H1 (cell line): ENCODE measurements around the gene GJD4. TPM values are rescaled to one million over a fixed set of nuclear protein-coding genes. Genes with fewer than 3 reads are reported as not detected.

ENCODE experiments used
- CTCF ChIA-PET: fragments of 300-600 bp; sonication (Branson Sonifier 250); formaldehyde crosslinking; loops from one replicate; lab custom pipeline; 2021; ENCODE audit not compliant: partially characterized antibody; lab: Charles Lee
- POLR2A ChIA-PET: fragments of 300-600 bp; sonication (Branson Sonifier 250); formaldehyde crosslinking; loops from one replicate; lab custom pipeline; 2021; ENCODE audit warnings: inconsistent platforms; ENCODE audit not compliant: partially characterized antibody; lab: Charles Lee
- DNase-seq, 2 experiments: peaks; one replicate each; pipeline versions ENCODE4 v3.0.0 to v3.0.0-alpha.2; 2010 to 2022; ENCODE audit warnings: low spot score in 2 of 2, low read depth in 1 of 2, mixed read lengths in 1 of 2
- FAIRE-seq: peaks from 2 replicates; lab custom pipeline; 2011; peaks lifted over from hg19 to GRCh38; lab: Jason Lieb, UNC
- H2AFZ ChIP-seq: 2 replicates; pipeline ENCODE4 v1.8.1; 2012; ENCODE audit warnings: low read length, inconsistent platforms
- H2AK5ac ChIP-seq: 2 replicates; pipeline ENCODE4 v1.6.1; 2013; ENCODE audit warnings: low read depth, low read length
- H2BK120ac ChIP-seq: replicated peaks from 2 replicates; pipeline ENCODE3; 2013; ENCODE audit warnings: low read depth, low read length, inconsistent platforms
- H2BK12ac ChIP-seq: 2 replicates; pipeline ENCODE4 v1.6.1; 2013; ENCODE audit warnings: low read depth, low read length
- H2BK15ac ChIP-seq: 2 replicates; pipeline ENCODE4 v1.6.1; 2013; ENCODE audit warnings: low read length
- H2BK20ac ChIP-seq: 2 replicates; pipeline ENCODE4 v1.6.1; 2013; ENCODE audit warnings: low read length
- H2BK5ac ChIP-seq: 2 replicates; pipeline ENCODE4 v1.6.1; 2013; ENCODE audit warnings: low read depth, low read length
- H3K14ac ChIP-seq: 2 replicates; pipeline ENCODE4 v1.6.1; 2013; ENCODE audit warnings: inconsistent platforms; ENCODE audit not compliant: insufficient read length
- H3K18ac ChIP-seq: 2 replicates; pipeline ENCODE4 v1.6.1; 2013; ENCODE audit warnings: low read length; ENCODE audit errors: extremely low read depth
- H3K23ac ChIP-seq: 2 replicates; pipeline ENCODE4 v1.6.1; 2013; ENCODE audit warnings: inconsistent platforms; ENCODE audit not compliant: insufficient read length
- H3K23me2 ChIP-seq: 2 replicates; pipeline ENCODE4 v1.6.1; 2013; ENCODE audit warnings: low read depth, low read length
- H3K27ac ChIP-seq: 2 replicates; pipeline ENCODE4 v1.6.1; 2011; ENCODE audit warnings: low read depth, low read length, inconsistent platforms
- H3K27me3 ChIP-seq, 4 experiments: replicated peaks in 1 of 4; 1 replicate in 1 of 4; 2 replicates in 3 of 4; pipeline versions ENCODE4 v1.6.1 to v1.8.1; 2011 to 2013; ENCODE audit warnings: low read length in 3 of 4, mild to moderate bottlenecking in 3 of 4, inconsistent platforms in 2 of 4, mixed read lengths in 2 of 4, moderate library complexity in 1 of 4; ENCODE audit not compliant: control insufficient read depth in 3 of 4, insufficient read depth in 3 of 4; ENCODE audit errors: extremely low read depth in 1 of 4
- H3K36me3 ChIP-seq, 4 experiments: 2 replicates each; pipeline versions ENCODE4 v1.6.1 to v1.8.1; 2011 to 2013; ENCODE audit warnings: mild to moderate bottlenecking in 4 of 4, low read length in 3 of 4, moderate library complexity in 2 of 4, control low read depth in 1 of 4, inconsistent platforms in 1 of 4; ENCODE audit not compliant: insufficient read depth in 4 of 4, control insufficient read depth in 2 of 4
- H3K4ac ChIP-seq: replicated peaks from 2 replicates; pipeline ENCODE3; 2013; ENCODE audit warnings: low read length, low read depth, mixed read lengths, inconsistent platforms; ENCODE audit not compliant: insufficient read length
- H3K4me1 ChIP-seq, 4 experiments: replicated peaks in 1 of 4; 1 replicate in 1 of 4; 2 replicates in 3 of 4; pipeline versions ENCODE4 v1.6.1 to v1.8.1; 2011 to 2013; ENCODE audit warnings: low read length in 3 of 4, inconsistent platforms in 2 of 4, mixed read lengths in 1 of 4; ENCODE audit not compliant: insufficient read depth in 4 of 4, control insufficient read depth in 3 of 4
- H3K4me2 ChIP-seq, 2 experiments: 2 replicates each; pipeline versions ENCODE4 v1.6.1 to v1.8.1; 2011 to 2013; ENCODE audit warnings: low read depth in 2 of 2, low read length in 2 of 2, control low read depth in 1 of 2, inconsistent platforms in 1 of 2, mild to moderate bottlenecking in 1 of 2; ENCODE audit not compliant: insufficient read depth in 1 of 2
- H3K4me3 ChIP-seq, 4 experiments: fragments of 200-600, 300-600 bp in 1 of 4; sonication (generic), shearing (Covaris generic), sonication (Bioruptor Twin) in 1 of 4; 2 replicates each; pipeline versions ENCODE4 v1.5.1 to v1.8.1; 2011 to 2016; ENCODE audit warnings: low read length in 4 of 4, low read depth in 3 of 4, control low read depth in 2 of 4, inconsistent platforms in 2 of 4, mild to moderate bottlenecking in 2 of 4, mixed read lengths in 1 of 4, moderate library complexity in 1 of 4; ENCODE audit not compliant: insufficient read depth in 2 of 4; ENCODE audit errors: extremely low read depth in 1 of 4
- H3K56ac ChIP-seq: replicated peaks from 2 replicates; pipeline ENCODE3; 2013; ENCODE audit warnings: low read depth, mild to moderate bottlenecking, mixed read lengths, low read length, inconsistent platforms; ENCODE audit not compliant: insufficient read length
- H3K79me1 ChIP-seq: 2 replicates; pipeline ENCODE4 v1.6.1; 2013; ENCODE audit warnings: low read depth, low read length, control low read depth
- H3K79me2 ChIP-seq, 2 experiments: 2 replicates each; pipeline versions ENCODE4 v1.6.1 to v1.8.1; 2012 to 2013; ENCODE audit warnings: low read length in 2 of 2, mild to moderate bottlenecking in 2 of 2, inconsistent platforms in 1 of 2; ENCODE audit not compliant: insufficient read depth in 2 of 2, control insufficient read depth in 1 of 2
- H3K9ac ChIP-seq, 4 experiments: replicated peaks in 1 of 4; 1 replicate in 1 of 4; 2 replicates in 3 of 4; pipeline versions ENCODE4 v1.6.1 to v1.8.1; 2011 to 2013; ENCODE audit warnings: low read depth in 3 of 4, low read length in 3 of 4, control low read depth in 2 of 4, mild to moderate bottlenecking in 2 of 4, moderate library complexity in 2 of 4, inconsistent platforms in 1 of 4; ENCODE audit errors: extremely low read depth in 1 of 4
- H3K9me3 ChIP-seq, 2 experiments: 2 replicates each; pipeline versions ENCODE4 v1.6.1 to v1.8.1; 2012 to 2013; ENCODE audit warnings: mild to moderate bottlenecking in 2 of 2, moderate library complexity in 2 of 2, control low read depth in 1 of 2, inconsistent platforms in 1 of 2, low read depth in 1 of 2, low read length in 1 of 2, mixed read lengths in 1 of 2; ENCODE audit not compliant: insufficient read depth in 2 of 2
- H4K20me1 ChIP-seq, 2 experiments: replicated peaks in 1 of 2; 2 replicates each; pipeline versions ENCODE3 to v1.8.1; 2011 to 2013; ENCODE audit warnings: inconsistent platforms in 2 of 2, low read length in 2 of 2, mild to moderate bottlenecking in 1 of 2; ENCODE audit not compliant: insufficient read depth in 2 of 2, control insufficient read depth in 1 of 2
- H4K5ac ChIP-seq: 2 replicates; pipeline ENCODE4 v1.6.1; 2013; ENCODE audit warnings: low read length, low read depth, mixed read lengths, inconsistent platforms; ENCODE audit not compliant: insufficient read length
- H4K8ac ChIP-seq: 2 replicates; pipeline ENCODE4 v1.8.0; 2013; ENCODE audit warnings: mild to moderate bottlenecking, moderate library complexity, low read length, inconsistent platforms; ENCODE audit not compliant: insufficient read depth; ENCODE audit errors: extremely low read depth
- H4K91ac ChIP-seq: replicated peaks from 2 replicates; pipeline ENCODE3; 2013; ENCODE audit warnings: low read length, mixed read lengths, inconsistent platforms; ENCODE audit not compliant: insufficient read length
- BRCA1 ChIP-seq: IDR thresholded peaks from 2 replicates; pipeline ENCODE4 v1.6.1; 2012; ENCODE audit warnings: low read depth, low read length, improper control_type of control experiment
- CBX5 ChIP-seq: fragments of 300-800, 300-1000 bp; sonication (generic); IDR thresholded peaks from 2 replicates; pipeline ENCODE4 v1.7.1; 2016; ENCODE audit warnings: antibody characterized with exemption, low read length, low read depth
- CTCF ChIP-seq, 3 experiments: IDR thresholded peaks; 1 replicate in 2 of 3; 2 replicates in 1 of 3; pipeline versions ENCODE4 v1.5.1 to v1.6.1; 2011; ENCODE audit warnings: low read length in 3 of 3, mild to moderate bottlenecking in 3 of 3, inconsistent platforms in 2 of 3, low read depth in 1 of 3, moderate library complexity in 1 of 3; ENCODE audit not compliant: insufficient read depth in 1 of 3; ENCODE audit errors: control extremely low read depth in 1 of 3
- KDM4A ChIP-seq: IDR thresholded peaks from one replicate; pipeline ENCODE4 v1.7.1; 2012; ENCODE audit warnings: low read depth, mild to moderate bottlenecking, moderate library complexity, low read length, inconsistent platforms; ENCODE audit not compliant: severe bottlenecking
- MAX ChIP-seq: IDR thresholded peaks from 2 replicates; pipeline ENCODE4 v1.6.1; 2012; ENCODE audit warnings: inconsistent platforms
- RAD21 ChIP-seq, 2 experiments: IDR thresholded peaks in 1 of 2; conservative IDR thresholded peaks in 1 of 2; 2 replicates each; pipeline ENCODE4 v1.6.1; 2011; ENCODE audit warnings: low read depth in 2 of 2, low read length in 2 of 2, improper control_type of control experiment in 1 of 2, inconsistent platforms in 1 of 2, mild to moderate bottlenecking in 1 of 2, moderate library complexity in 1 of 2
- SP2 ChIP-seq: IDR thresholded peaks from 2 replicates; pipeline ENCODE4 v1.6.1; 2012; ENCODE audit warnings: mild to moderate bottlenecking, low read length, inconsistent platforms
- TBP ChIP-seq: IDR thresholded peaks from 2 replicates; pipeline ENCODE4 v1.6.1; 2011; ENCODE audit warnings: low read depth, low read length, improper control_type of control experiment
- polyA plus RNA-seq, 7 experiments: library from polyadenylated mRNA; depleted of rRNA in 3 of 7; stranded (reverse) in 5 of 7; unstranded in 2 of 7; fragments of >200 nt in 5 of 7; fragments of 200-250 nt in 2 of 7; gene quantifications; 1 replicate in 5 of 7; 2 replicates in 1 of 7; 4 replicates in 1 of 7; pipeline versions ENCODE4 v1.2.1 to v1.2.3, GENCODE V29; 2011 to 2013; ENCODE audit warnings: missing spikeins in 2 of 7, mixed read lengths in 2 of 7
- total RNA-seq: library from RNA; stranded (reverse); fragmentation: NEBNext Ultra II Directional; extraction: Animal tissue kit (Norgen Biotek cat#: 25700); gene quantifications from 2 replicates; pipeline ENCODE4 v1.2.1, GENCODE V29; 2021

The GJD4 gene
- total and polyA plus RNA-seq, 2 of the 8 experiments (the other 6 are each of a cell fraction or from before 2014, with no cell fraction given), result not detected

DNA sequence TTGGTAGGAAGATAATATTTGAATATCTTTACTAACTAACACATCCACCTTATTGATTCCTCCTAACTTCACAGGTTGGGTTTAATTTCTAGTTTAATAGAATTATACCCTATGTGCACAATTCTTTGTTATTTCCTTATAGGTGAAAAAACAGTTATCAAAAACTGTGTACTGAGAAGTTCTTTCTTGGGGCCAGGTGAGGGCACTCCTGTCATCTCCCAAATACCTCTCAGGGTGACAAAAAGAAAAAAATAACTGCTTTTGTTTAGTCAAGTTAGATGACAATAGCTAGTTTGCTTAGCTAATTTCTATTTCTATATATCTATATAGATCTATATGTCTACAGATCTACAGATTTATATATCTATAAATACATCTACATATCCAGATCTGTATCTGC, 26.9 kb downstream of the GJD4 start:
- no peak for TF ChIP-seq CBX5
- TF ChIP-seq CTCF (IDR thresholded peaks at IDR 0.05; ENCODE audit: control extremely low read depth in 1 of 3, insufficient read depth in 1 of 3, low read depth in 1 of 3, low read length in 3 of 3), result peak in 2 of 3 experiments; percentile 15 to 20; a peak in 2 of 4 replicates
- no peak for TF ChIP-seq BRCA1
- TF ChIP-seq RAD21 (IDR thresholded peaks at IDR 0.05 in 1 of 2, conservative IDR thresholded peaks at IDR 0.05 in 1 of 2; ENCODE audit: low read depth in 2 of 2, low read length in 2 of 2), result peak; percentile 63 to 66
- TF ChIP-seq MAX, result no peak
- TF ChIP-seq SP2, result no peak
- no peak for TF ChIP-seq KDM4A
- TF ChIP-seq TBP, result no peak
- no peak overlapping the region for H2BK5ac ChIP-seq

More for the DNA sequence above, 26.9 kb downstream of the GJD4 start:
- H2BK120ac ChIP-seq, result no peak overlapping the region
- H3K56ac ChIP-seq, result no peak overlapping the region
- no peak overlapping the region for H2BK12ac ChIP-seq
- no peak overlapping the region for H3K9ac ChIP-seq
- no peak overlapping the region for H3K23ac ChIP-seq
- no peak overlapping the region for H4K5ac ChIP-seq
- FAIRE-seq, result no peak
- H2AK5ac ChIP-seq, result no peak overlapping the region
- H3K4me1 ChIP-seq, result peaks cover 2 to 9% (median 5%) of the 10 kb centered on the region in 4 experiments; a peak in 3 of 7 replicates
- H3K36me3 ChIP-seq, result no peaks in the 10 kb centered on the region
- peaks cover 0 to 1% (median 0%) of the 10 kb centered on the region in 4 experiments; a peak in 1 of 7 replicates for H3K27me3 ChIP-seq
- DNase-seq, result no peak
- ChIA-PET CTCF (interaction anchor here (0.6 to 9.4 kb wide), 7 partner anchors 19 to 1148 kb away, joined by 3 to 59 read pairs (median 3); no protein-coding TSS in a partner anchor), POLR2A (no interaction called here)
- H3K79me2 ChIP-seq, result no peaks in the 10 kb centered on the region
- H2AFZ ChIP-seq, result no peak overlapping the region
- no peak overlapping the region for H3K27ac ChIP-seq
- H2BK20ac ChIP-seq, result no peak overlapping the region
- H3K4me3 ChIP-seq, result no peak overlapping the region
- H3K18ac ChIP-seq, result no peak overlapping the region
- no peak overlapping the region for H4K91ac ChIP-seq
- no peak overlapping the region for H3K14ac ChIP-seq
- H3K79me1 ChIP-seq, result no peaks in the 10 kb centered on the region
- H3K4me2 ChIP-seq, result no peak overlapping the region
- H3K4ac ChIP-seq, result no peak overlapping the region
- H4K8ac ChIP-seq, result no peak overlapping the region
- no peaks in the 10 kb centered on the region for H3K9me3 ChIP-seq
- H2BK15ac ChIP-seq, result no peak overlapping the region
- H4K20me1 ChIP-seq, result no peaks in the 10 kb centered on the region
- H3K23me2 ChIP-seq, result no peaks in the 10 kb centered on the region; the same call in 1 of the 2 replicates
